H1 (cell line): ENCODE measurements around the gene UROS. TPM values are rescaled to one million over a fixed set of nuclear protein-coding genes. Genes with fewer than 3 reads are reported as not detected.

Experiments
- CTCF ChIA-PET: fragments of 300-600 bp; sonication (Branson Sonifier 250); formaldehyde crosslinking; loops from one replicate; lab custom pipeline; 2021; ENCODE audit not compliant: partially characterized antibody; lab: Charles Lee
- POLR2A ChIA-PET: fragments of 300-600 bp; sonication (Branson Sonifier 250); formaldehyde crosslinking; loops from one replicate; lab custom pipeline; 2021; ENCODE audit warnings: inconsistent platforms; ENCODE audit not compliant: partially characterized antibody; lab: Charles Lee
- DNase-seq, 2 experiments: peaks; one replicate each; pipeline versions ENCODE4 v3.0.0 to v3.0.0-alpha.2; 2010 to 2022; ENCODE audit warnings: low spot score in 2 of 2, low read depth in 1 of 2, mixed read lengths in 1 of 2
- FAIRE-seq: peaks from 2 replicates; lab custom pipeline; 2011; peaks lifted over from hg19 to GRCh38; lab: Jason Lieb, UNC
- H2AFZ ChIP-seq: 2 replicates; pipeline ENCODE4 v1.8.1; 2012; ENCODE audit warnings: low read length, inconsistent platforms
- H2AK5ac ChIP-seq: 2 replicates; pipeline ENCODE4 v1.6.1; 2013; ENCODE audit warnings: low read depth, low read length
- H2BK120ac ChIP-seq: replicated peaks from 2 replicates; pipeline ENCODE3; 2013; ENCODE audit warnings: low read depth, low read length, inconsistent platforms
- H2BK12ac ChIP-seq: 2 replicates; pipeline ENCODE4 v1.6.1; 2013; ENCODE audit warnings: low read depth, low read length
- H2BK15ac ChIP-seq: 2 replicates; pipeline ENCODE4 v1.6.1; 2013; ENCODE audit warnings: low read length
- H2BK20ac ChIP-seq: 2 replicates; pipeline ENCODE4 v1.6.1; 2013; ENCODE audit warnings: low read length
- H2BK5ac ChIP-seq: 2 replicates; pipeline ENCODE4 v1.6.1; 2013; ENCODE audit warnings: low read depth, low read length
- H3K14ac ChIP-seq: 2 replicates; pipeline ENCODE4 v1.6.1; 2013; ENCODE audit warnings: inconsistent platforms; ENCODE audit not compliant: insufficient read length
- H3K18ac ChIP-seq: 2 replicates; pipeline ENCODE4 v1.6.1; 2013; ENCODE audit warnings: low read length; ENCODE audit errors: extremely low read depth
- H3K23ac ChIP-seq: 2 replicates; pipeline ENCODE4 v1.6.1; 2013; ENCODE audit warnings: inconsistent platforms; ENCODE audit not compliant: insufficient read length
- H3K23me2 ChIP-seq: 2 replicates; pipeline ENCODE4 v1.6.1; 2013; ENCODE audit warnings: low read depth, low read length
- H3K27ac ChIP-seq: 2 replicates; pipeline ENCODE4 v1.6.1; 2011; ENCODE audit warnings: low read depth, low read length, inconsistent platforms
- H3K27me3 ChIP-seq, 4 experiments: replicated peaks in 1 of 4; 1 replicate in 1 of 4; 2 replicates in 3 of 4; pipeline versions ENCODE4 v1.6.1 to v1.8.1; 2011 to 2013; ENCODE audit warnings: low read length in 3 of 4, mild to moderate bottlenecking in 3 of 4, inconsistent platforms in 2 of 4, mixed read lengths in 2 of 4, moderate library complexity in 1 of 4; ENCODE audit not compliant: control insufficient read depth in 3 of 4, insufficient read depth in 3 of 4; ENCODE audit errors: extremely low read depth in 1 of 4
- H3K36me3 ChIP-seq, 4 experiments: 2 replicates each; pipeline versions ENCODE4 v1.6.1 to v1.8.1; 2011 to 2013; ENCODE audit warnings: mild to moderate bottlenecking in 4 of 4, low read length in 3 of 4, moderate library complexity in 2 of 4, control low read depth in 1 of 4, inconsistent platforms in 1 of 4; ENCODE audit not compliant: insufficient read depth in 4 of 4, control insufficient read depth in 2 of 4
- H3K4ac ChIP-seq: replicated peaks from 2 replicates; pipeline ENCODE3; 2013; ENCODE audit warnings: low read length, low read depth, mixed read lengths, inconsistent platforms; ENCODE audit not compliant: insufficient read length
- H3K4me1 ChIP-seq, 4 experiments: replicated peaks in 1 of 4; 1 replicate in 1 of 4; 2 replicates in 3 of 4; pipeline versions ENCODE4 v1.6.1 to v1.8.1; 2011 to 2013; ENCODE audit warnings: low read length in 3 of 4, inconsistent platforms in 2 of 4, mixed read lengths in 1 of 4; ENCODE audit not compliant: insufficient read depth in 4 of 4, control insufficient read depth in 3 of 4
- H3K4me2 ChIP-seq, 2 experiments: 2 replicates each; pipeline versions ENCODE4 v1.6.1 to v1.8.1; 2011 to 2013; ENCODE audit warnings: low read depth in 2 of 2, low read length in 2 of 2, control low read depth in 1 of 2, inconsistent platforms in 1 of 2, mild to moderate bottlenecking in 1 of 2; ENCODE audit not compliant: insufficient read depth in 1 of 2
- H3K4me3 ChIP-seq, 4 experiments: fragments of 200-600, 300-600 bp in 1 of 4; sonication (generic), shearing (Covaris generic), sonication (Bioruptor Twin) in 1 of 4; 2 replicates each; pipeline versions ENCODE4 v1.5.1 to v1.8.1; 2011 to 2016; ENCODE audit warnings: low read length in 4 of 4, low read depth in 3 of 4, control low read depth in 2 of 4, inconsistent platforms in 2 of 4, mild to moderate bottlenecking in 2 of 4, mixed read lengths in 1 of 4, moderate library complexity in 1 of 4; ENCODE audit not compliant: insufficient read depth in 2 of 4; ENCODE audit errors: extremely low read depth in 1 of 4
- H3K56ac ChIP-seq: replicated peaks from 2 replicates; pipeline ENCODE3; 2013; ENCODE audit warnings: low read depth, mild to moderate bottlenecking, mixed read lengths, low read length, inconsistent platforms; ENCODE audit not compliant: insufficient read length
- H3K79me1 ChIP-seq: 2 replicates; pipeline ENCODE4 v1.6.1; 2013; ENCODE audit warnings: low read depth, low read length, control low read depth
- H3K79me2 ChIP-seq, 2 experiments: 2 replicates each; pipeline versions ENCODE4 v1.6.1 to v1.8.1; 2012 to 2013; ENCODE audit warnings: low read length in 2 of 2, mild to moderate bottlenecking in 2 of 2, inconsistent platforms in 1 of 2; ENCODE audit not compliant: insufficient read depth in 2 of 2, control insufficient read depth in 1 of 2
- H3K9ac ChIP-seq, 4 experiments: replicated peaks in 1 of 4; 1 replicate in 1 of 4; 2 replicates in 3 of 4; pipeline versions ENCODE4 v1.6.1 to v1.8.1; 2011 to 2013; ENCODE audit warnings: low read depth in 3 of 4, low read length in 3 of 4, control low read depth in 2 of 4, mild to moderate bottlenecking in 2 of 4, moderate library complexity in 2 of 4, inconsistent platforms in 1 of 4; ENCODE audit errors: extremely low read depth in 1 of 4
- H3K9me3 ChIP-seq, 2 experiments: 2 replicates each; pipeline versions ENCODE4 v1.6.1 to v1.8.1; 2012 to 2013; ENCODE audit warnings: mild to moderate bottlenecking in 2 of 2, moderate library complexity in 2 of 2, control low read depth in 1 of 2, inconsistent platforms in 1 of 2, low read depth in 1 of 2, low read length in 1 of 2, mixed read lengths in 1 of 2; ENCODE audit not compliant: insufficient read depth in 2 of 2
- H4K20me1 ChIP-seq, 2 experiments: replicated peaks in 1 of 2; 2 replicates each; pipeline versions ENCODE3 to v1.8.1; 2011 to 2013; ENCODE audit warnings: inconsistent platforms in 2 of 2, low read length in 2 of 2, mild to moderate bottlenecking in 1 of 2; ENCODE audit not compliant: insufficient read depth in 2 of 2, control insufficient read depth in 1 of 2
- H4K5ac ChIP-seq: 2 replicates; pipeline ENCODE4 v1.6.1; 2013; ENCODE audit warnings: low read length, low read depth, mixed read lengths, inconsistent platforms; ENCODE audit not compliant: insufficient read length
- H4K8ac ChIP-seq: 2 replicates; pipeline ENCODE4 v1.8.0; 2013; ENCODE audit warnings: mild to moderate bottlenecking, moderate library complexity, low read length, inconsistent platforms; ENCODE audit not compliant: insufficient read depth; ENCODE audit errors: extremely low read depth
- H4K91ac ChIP-seq: replicated peaks from 2 replicates; pipeline ENCODE3; 2013; ENCODE audit warnings: low read length, mixed read lengths, inconsistent platforms; ENCODE audit not compliant: insufficient read length
- CBX5 ChIP-seq: fragments of 300-800, 300-1000 bp; sonication (generic); IDR thresholded peaks from 2 replicates; pipeline ENCODE4 v1.7.1; 2016; ENCODE audit warnings: antibody characterized with exemption, low read length, low read depth
- EZH2 ChIP-seq: fragments of 200-600 bp; sonication (generic); IDR thresholded peaks from 2 replicates; pipeline ENCODE4 v1.7.1; 2012; ENCODE audit warnings: low read depth, mild to moderate bottlenecking, moderate library complexity, low read length, inconsistent platforms; ENCODE audit not compliant: severe bottlenecking
- TBP ChIP-seq: IDR thresholded peaks from 2 replicates; pipeline ENCODE4 v1.6.1; 2011; ENCODE audit warnings: low read depth, low read length, improper control_type of control experiment
- TEAD4 ChIP-seq: IDR thresholded peaks from 2 replicates; pipeline ENCODE4 v1.6.1; 2012; ENCODE audit warnings: low read depth, low read length, inconsistent platforms, mixed read lengths
- WGBS, 2 experiments: shearing (Covaris generic) in 1 of 2; methylation state at CpG; one replicate each; pipeline versions ENCODE4 v1.1.6 to v1.1.7; 2013 to 2015; ENCODE audit warnings: low lambda C conversion rate in 2 of 2, mixed read lengths in 2 of 2, inconsistent platforms in 1 of 2, low coverage in 1 of 2, missing lambda C conversion rate in 1 of 2; ENCODE audit not compliant: insufficient replicate concordance in 2 of 2, insufficient coverage in 1 of 2, insufficient read length in 1 of 2; ENCODE audit errors: extremely low coverage in 1 of 2, missing lambda C conversion rate in 1 of 2; 5-methylcytosine and 5-hydroxymethylcytosine counted together
- polyA plus RNA-seq, 7 experiments: library from polyadenylated mRNA; depleted of rRNA in 3 of 7; stranded (reverse) in 5 of 7; unstranded in 2 of 7; fragments of >200 nt in 5 of 7; fragments of 200-250 nt in 2 of 7; gene quantifications; 1 replicate in 5 of 7; 2 replicates in 1 of 7; 4 replicates in 1 of 7; pipeline versions ENCODE4 v1.2.1 to v1.2.3, GENCODE V29; 2011 to 2013; ENCODE audit warnings: missing spikeins in 2 of 7, mixed read lengths in 2 of 7
- total RNA-seq: library from RNA; stranded (reverse); fragmentation: NEBNext Ultra II Directional; extraction: Animal tissue kit (Norgen Biotek cat#: 25700); gene quantifications from 2 replicates; pipeline ENCODE4 v1.2.1, GENCODE V29; 2021

The UROS gene
- total and polyA plus RNA-seq, 2 of the 8 experiments (the other 6 are each of a cell fraction or from before 2014, with no cell fraction given): 45.6 to 58.0 TPM

DNA sequence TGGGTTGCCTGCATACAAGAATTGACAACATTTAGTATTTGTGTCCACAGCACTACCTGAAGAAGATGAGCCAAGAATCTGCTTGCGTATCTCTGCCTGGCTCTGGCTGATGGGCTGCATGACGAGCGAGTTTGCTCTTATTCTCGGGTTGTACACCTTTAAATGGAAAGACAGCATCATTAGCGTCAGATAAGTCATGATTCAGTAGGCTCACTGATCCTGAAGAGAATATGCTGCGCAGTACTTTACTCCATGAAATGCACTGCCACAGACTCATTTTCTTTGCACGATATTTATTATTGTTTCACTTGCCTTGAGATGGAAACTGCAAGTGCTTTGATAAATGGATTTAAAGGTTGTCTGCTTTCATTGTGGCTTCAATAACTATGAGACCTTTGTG is 29.4 kb upstream of the UROS start:
- Histone ChIP-seq H2BK12ac (no peak overlapping the region), H3K4me2 (no peak overlapping the region), H2AK5ac (no peak overlapping the region), H2BK5ac (no peak overlapping the region), H3K4me3 (no peak overlapping the region), H3K9me3 (no peaks in the 10 kb centered on the region), H3K9ac (no peak overlapping the region), H4K5ac (no peak overlapping the region), H3K4me1 (no peaks in the 10 kb centered on the region), H3K14ac (no peak overlapping the region), H3K27me3 (no peaks in the 10 kb centered on the region), H3K79me2 (no peaks in the 10 kb centered on the region), H3K36me3 (peaks cover 0 to 17% (median 6%) of the 10 kb centered on the region in 4 experiments; a peak in 5 of 8 replicates)
- CTCF ChIA-PET: interaction anchor here (1.2 kb wide), 1 partner anchor 16 kb away, joined by 3 read pairs; no protein-coding TSS in a partner anchor
- TF ChIP-seq CBX5 (no peak), TBP (no peak), TEAD4 (no peak), EZH2 (no peak)
- TF ChIP-seq, all 59 proteins: peak for 0
- no peak overlapping the region for H3K18ac ChIP-seq
- no peak overlapping the region for H3K4ac ChIP-seq
- H4K8ac ChIP-seq: no peak overlapping the region
- 92% methylated on average over 7 of the region's 7 CpGs; no CpG with 5 or more reads in 1 of the 2 experiments for WGBS, 2 experiments
- no peaks in the 10 kb centered on the region for H3K23me2 ChIP-seq
- no peak overlapping the region for H2BK120ac ChIP-seq
- H4K20me1 ChIP-seq: peaks cover 0 to 1% of the 10 kb centered on the region in 2 experiments
- H2BK15ac ChIP-seq: no peak overlapping the region
- POLR2A ChIA-PET: no interaction called here
- H4K91ac ChIP-seq: no peak overlapping the region
- no peak overlapping the region for H2BK20ac ChIP-seq
- no peaks in the 10 kb centered on the region for H3K79me1 ChIP-seq
- no peak overlapping the region for H3K23ac ChIP-seq
- H3K27ac ChIP-seq: no peak overlapping the region
- FAIRE-seq (no peak), DNase-seq (no peak)
- H3K56ac ChIP-seq: no peak overlapping the region
- H2AFZ ChIP-seq: no peak overlapping the region
